Body of pancreas (tissue), 4 donors: ENCODE measurements around the gene TSPAN32.

Experiments used
- CTCF ChIP-seq, 7 experiments: fragments of 450-650 bp in 4 of 7; fragments of 200-600 bp in 3 of 7; sonication (generic) in 3 of 7; IDR thresholded peaks; one replicate each; pipeline ENCODE4 v1.5.1; 2016 to 2019; ENCODE audit warnings: antibody characterized with exemption in 7 of 7
- POLR2A ChIP-seq, 3 donors: fragments of 450-650 bp; IDR thresholded peaks; one replicate each; pipeline ENCODE4 v1.6.1; 2016; ENCODE audit warnings: antibody characterized with exemption in 3 of 3, mild to moderate bottlenecking in 2 of 3

GRCh38 chr11:2280208-2280607 is 21.6 kb upstream of the TSPAN32 start:
- TF ChIP-seq POLR2A (IDR thresholded peaks at IDR 0.05) (no peak), CTCF (IDR thresholded peaks at IDR 0.05) (no peak)
